GM13977 (cell line): ENCODE data around the gene SPRTN.

Experiments
- DNase-seq: peaks from one replicate; pipeline ENCODE4 v3.0.0; 2012; ENCODE audit warnings: low spot score
- in situ Hi-C: fragments of 300-500 bp; cut with MboI; formaldehyde crosslinking; loops from one replicate; pipeline ENCODE4 v1.12.0; 2022; ENCODE audit warnings: low sequenced_read_pairs, low pct_unique_long_range_greater_than_20kb, mixed read lengths, inconsistent platforms; ENCODE audit not compliant: unreplicated experiment
- TF ChIP-seq, protein P1 (sequence below): IDR thresholded peaks from 2 replicates; pipeline ENCODE4 v1.5.1; 2012; ENCODE audit warnings: mild to moderate bottlenecking, control low read depth; ENCODE audit not compliant: insufficient read depth; ENCODE audit errors: extremely low read depth, missing control alignments

SPRTN gene

DNA sequence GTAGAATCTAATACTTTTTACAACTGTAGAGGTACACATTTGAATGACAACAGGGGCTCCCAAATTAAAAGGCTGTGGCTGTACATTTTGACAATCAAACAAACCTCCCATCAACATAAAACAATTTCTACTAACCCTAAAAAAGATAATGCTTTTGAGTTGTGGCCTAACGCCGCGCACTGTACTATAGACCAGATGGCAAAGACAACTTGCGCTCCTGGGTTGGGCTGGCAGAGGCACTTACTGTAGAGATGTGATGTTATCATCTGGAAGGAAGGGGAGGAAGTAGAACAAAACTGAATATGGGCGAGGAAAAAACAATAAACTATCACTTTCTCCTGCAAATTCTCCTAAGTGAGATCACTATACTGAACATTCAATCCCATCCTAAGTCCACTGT is 26.1 kb downstream of the SPRTN start:
- TF ChIP-seq, protein P1, sequence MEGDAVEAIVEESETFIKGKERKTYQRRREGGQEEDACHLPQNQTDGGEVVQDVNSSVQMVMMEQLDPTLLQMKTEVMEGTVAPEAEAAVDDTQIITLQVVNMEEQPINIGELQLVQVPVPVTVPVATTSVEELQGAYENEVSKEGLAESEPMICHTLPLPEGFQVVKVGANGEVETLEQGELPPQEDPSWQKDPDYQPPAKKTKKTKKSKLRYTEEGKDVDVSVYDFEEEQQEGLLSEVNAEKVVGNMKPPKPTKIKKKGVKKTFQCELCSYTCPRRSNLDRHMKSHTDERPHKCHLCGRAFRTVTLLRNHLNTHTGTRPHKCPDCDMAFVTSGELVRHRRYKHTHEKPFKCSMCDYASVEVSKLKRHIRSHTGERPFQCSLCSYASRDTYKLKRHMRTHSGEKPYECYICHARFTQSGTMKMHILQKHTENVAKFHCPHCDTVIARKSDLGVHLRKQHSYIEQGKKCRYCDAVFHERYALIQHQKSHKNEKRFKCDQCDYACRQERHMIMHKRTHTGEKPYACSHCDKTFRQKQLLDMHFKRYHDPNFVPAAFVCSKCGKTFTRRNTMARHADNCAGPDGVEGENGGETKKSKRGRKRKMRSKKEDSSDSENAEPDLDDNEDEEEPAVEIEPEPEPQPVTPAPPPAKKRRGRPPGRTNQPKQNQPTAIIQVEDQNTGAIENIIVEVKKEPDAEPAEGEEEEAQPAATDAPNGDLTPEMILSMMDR = no peak
- in situ Hi-C loops = no loop called here
- no peak for DNase-seq

- TF ChIP-seq, protein P1 = no peak
- no peak for DNase-seq
- in situ Hi-C loops = no loop called here
Measured at GRCh38 chr1:231369282-231369681, 31.2 kb downstream of the SPRTN start.

- in situ Hi-C loops = no loop called here
- DNase-seq = no peak
- TF ChIP-seq, protein P1 = no peak
Measured at GRCh38 chr1:231372501-231372900, 34.4 kb downstream of the SPRTN start.

GRCh38 chr1:231374394-231374793 is 36.3 kb downstream of the SPRTN start:
- in situ Hi-C loops = no loop called here
- DNase-seq = no peak
- TF ChIP-seq, protein P1 = no peak

DNA sequence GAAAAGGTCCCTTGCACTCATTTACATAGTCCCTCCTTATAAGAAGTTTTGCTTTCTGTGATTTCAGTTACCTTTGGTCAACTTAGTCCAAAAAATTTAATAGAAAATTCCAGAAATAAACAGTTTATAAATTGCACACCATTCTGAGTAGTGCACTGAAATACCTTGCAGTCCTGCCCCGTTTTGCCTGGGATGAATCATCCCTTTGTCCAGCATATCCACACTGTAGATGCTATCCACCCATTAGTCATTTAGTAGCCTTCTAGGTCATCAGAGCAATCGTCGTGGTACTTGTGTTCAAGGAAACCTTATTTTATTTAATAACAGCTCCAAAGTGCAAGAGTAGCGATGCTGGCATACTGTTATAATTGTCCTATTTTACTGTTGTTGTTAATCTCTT is 38.0 kb downstream of the SPRTN start:
- TF ChIP-seq, protein P1 = no peak
- no peak for DNase-seq

GRCh38 chr1:231376875-231377549 is 38.9 kb downstream of the SPRTN start:
- in situ Hi-C loops = no loop called here

More for the DNA sequence above, 38.0 kb downstream of the SPRTN start:
- in situ Hi-C loops = no loop called here

More at GRCh38 chr1:231376875-231377549, 38.9 kb downstream of the SPRTN start:
- TF ChIP-seq, protein P1 = no peak
- DNase-seq = no peak
